ENCODE measurements around the gene ERBB4.

- no peak for TF ChIP-seq CTCF (IDR thresholded peaks at IDR 0.05)
- TF ChIP-seq POLR2A (IDR thresholded peaks at IDR 0.05): no peak
- no peak for TF ChIP-seq EP300 (IDR thresholded peaks at IDR 0.05)
Measured at GRCh38 chr2:211822686-211823335, 715.8 kb downstream of the ERBB4 start.
